Stimulated activated CD8-positive, alpha-beta memory T cell treated with anti-CD3 and anti-CD28 coated beads, Interleukin-15, amount 100 ng/mL, for 4 hours (primary cell): ENCODE measurements around the gene SCMH1.
"Not testable (repeated sequence)": the region's sequence is repeated elsewhere in the genome, so short reads cannot be mapped to it uniquely, and the experiment has no call there.

Experiments used
- DNase-seq, 2 donors: peaks; one replicate each; pipeline ENCODE4 v3.0.0-alpha.2; 2020; ENCODE audit warnings: low read depth in 2 of 2

SCMH1 gene

DNA sequence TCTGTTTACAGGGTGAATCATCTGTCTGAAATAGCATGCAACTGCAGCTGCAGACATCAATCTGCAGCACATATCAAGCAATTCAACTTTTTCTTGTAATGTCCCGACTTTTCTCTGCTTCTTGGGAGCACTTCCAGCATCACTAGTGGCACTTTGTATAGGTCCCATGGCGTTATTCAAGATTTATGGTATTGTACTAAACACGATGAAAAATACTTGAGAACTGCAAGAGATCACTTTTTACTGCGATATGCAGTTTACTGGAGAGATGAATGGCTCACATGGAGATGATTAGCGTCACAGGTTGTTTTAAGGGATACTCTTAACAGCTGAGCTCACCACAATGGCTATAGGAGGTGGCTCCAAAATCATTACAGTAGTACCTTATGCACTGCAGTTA, 7.2 kb upstream of the SCMH1 start:
- no peak for DNase-seq

GRCh38 chr1:41246568-41246967, 4.5 kb upstream of the SCMH1 start:
- no peak for DNase-seq

DNA sequence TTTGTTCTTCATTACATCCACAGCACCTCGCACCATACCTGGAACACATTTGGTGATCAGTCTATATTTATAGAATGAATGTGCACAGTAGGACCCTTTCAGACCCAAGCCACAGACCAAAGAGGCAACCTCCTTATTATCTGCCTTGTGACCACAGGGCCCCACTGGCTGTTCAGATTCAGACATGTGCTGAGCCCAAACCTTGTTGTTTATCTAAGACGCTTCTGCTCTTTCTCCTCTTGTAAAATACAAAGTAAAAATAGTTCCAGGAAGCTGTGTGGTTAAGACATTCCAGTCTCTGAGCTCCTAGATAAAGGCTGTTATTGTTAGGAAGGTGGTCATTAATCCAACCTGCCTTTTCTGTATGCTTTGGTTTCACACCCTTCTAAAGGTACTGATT, 3.6 kb upstream of the SCMH1 start:
- DNase-seq = no peak

DNA sequence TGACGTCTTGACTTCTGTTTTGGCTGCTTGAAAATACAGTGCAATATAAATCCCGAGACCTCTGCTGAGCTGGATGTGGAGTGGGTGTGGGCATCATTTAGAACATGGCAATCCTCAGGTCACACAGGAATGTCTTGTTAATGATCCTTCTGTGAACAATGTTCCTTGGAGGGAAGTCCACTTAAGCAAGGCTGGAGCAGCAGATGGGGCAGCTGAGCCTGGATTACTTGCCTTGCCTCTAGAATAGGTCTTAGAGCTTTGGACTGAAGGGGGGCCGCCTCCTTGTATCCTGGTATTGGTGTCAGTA, 926 bp upstream of the SCMH1 start:
- no peak for DNase-seq

DNA sequence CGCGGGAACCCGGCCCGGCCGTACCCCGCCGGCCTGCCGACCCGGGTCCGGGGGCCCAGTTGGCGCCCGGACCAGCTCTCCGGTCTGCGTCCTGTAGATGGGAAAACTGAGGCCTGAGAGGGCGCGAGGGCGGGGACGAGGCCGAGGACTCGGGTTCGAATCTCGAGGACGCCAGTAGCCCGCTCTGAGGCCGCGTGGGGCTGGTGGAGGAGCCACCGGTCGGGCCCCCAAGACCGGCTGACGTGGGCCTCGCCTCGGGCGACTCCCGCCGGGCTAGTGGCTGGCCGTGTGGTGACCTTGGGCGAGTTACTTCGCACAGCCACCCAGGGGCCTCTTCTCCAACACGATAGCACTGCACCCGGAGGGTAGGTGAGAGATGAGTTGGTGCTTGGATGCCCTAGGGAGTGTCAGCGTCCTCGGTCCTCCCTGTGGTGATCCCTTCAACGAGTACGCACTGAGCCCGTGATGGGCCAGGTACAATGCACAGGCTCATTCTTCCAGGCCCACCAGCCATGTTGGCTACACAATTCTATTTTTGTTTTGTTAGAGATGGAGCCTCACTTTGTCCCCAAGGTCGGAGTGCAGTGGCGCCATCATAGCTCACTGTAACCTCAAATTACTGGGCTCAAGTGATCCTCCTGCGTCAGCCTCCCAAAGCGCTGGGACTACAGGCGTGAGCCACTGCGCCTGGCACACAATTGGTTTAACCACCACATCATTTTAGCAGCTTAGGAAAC, 404 bp upstream of the SCMH1 start:
- no peak for DNase-seq

GRCh38 chr1:41241354-41241748, 755 bp downstream of the SCMH1 start:
- peak; percentile 14 to 15 for DNase-seq

- DNase-seq = no peak
These were observed 1.2 kb downstream of the SCMH1 start for GRCh38 chr1:41240781-41241353.

DNA sequence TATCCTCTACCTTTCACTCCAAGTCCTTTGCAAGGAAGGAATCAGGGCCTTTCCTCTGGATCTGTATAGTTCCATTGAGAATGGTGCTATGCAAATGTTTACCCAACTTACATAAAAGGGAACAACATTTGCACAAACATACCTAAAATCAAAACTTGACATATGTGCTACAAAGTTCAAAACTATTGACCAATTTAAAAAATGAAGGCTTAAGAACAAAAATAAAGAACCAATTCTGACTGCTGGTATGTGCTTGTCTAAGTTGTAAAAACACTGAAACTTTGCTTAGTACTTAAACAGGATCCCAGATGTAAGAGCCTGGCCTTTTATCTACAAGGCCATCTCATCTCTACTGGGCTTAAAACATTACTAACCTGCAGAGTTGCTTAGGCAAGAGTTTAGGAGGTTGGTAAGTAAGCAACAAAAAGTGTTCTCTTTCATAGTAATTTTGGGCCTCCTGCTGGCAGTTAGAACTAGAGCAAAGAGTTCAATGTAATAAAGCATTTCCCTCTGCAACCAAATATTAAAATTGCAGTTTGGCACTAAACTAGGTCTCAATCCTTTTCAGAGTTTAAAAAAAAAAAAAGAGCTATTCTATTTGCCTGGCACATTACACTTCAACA, 2.0 kb downstream of the SCMH1 start:
- no peak for DNase-seq

GRCh38 chr1:41238311-41238988, 3.7 kb downstream of the SCMH1 start:
- no peak for DNase-seq

GRCh38 chr1:41236781-41237180, 5.3 kb downstream of the SCMH1 start:
- DNase-seq = no peak

DNA sequence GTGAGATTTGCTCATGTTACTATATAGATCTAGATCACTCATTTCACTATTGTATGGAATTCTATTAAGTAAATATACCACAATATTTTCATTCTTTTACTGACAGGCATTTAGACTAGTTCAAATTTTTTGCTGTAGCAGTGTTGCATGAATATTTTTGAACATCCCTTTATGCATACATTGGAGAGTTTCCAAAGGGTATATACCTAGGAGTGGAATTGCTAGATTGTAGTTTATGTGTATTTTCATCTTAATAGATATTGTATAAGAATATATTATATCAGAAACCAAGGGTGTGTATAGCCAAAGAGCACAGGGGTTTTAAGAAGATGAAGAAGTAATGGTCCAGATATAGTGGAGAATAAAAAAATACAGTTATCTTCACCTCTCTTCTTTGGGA, 6.2 kb downstream of the SCMH1 start:
- no peak for DNase-seq

- no peak for DNase-seq
These were observed 8.4 kb downstream of the SCMH1 start for GRCh38 chr1:41233708-41234107.

DNA sequence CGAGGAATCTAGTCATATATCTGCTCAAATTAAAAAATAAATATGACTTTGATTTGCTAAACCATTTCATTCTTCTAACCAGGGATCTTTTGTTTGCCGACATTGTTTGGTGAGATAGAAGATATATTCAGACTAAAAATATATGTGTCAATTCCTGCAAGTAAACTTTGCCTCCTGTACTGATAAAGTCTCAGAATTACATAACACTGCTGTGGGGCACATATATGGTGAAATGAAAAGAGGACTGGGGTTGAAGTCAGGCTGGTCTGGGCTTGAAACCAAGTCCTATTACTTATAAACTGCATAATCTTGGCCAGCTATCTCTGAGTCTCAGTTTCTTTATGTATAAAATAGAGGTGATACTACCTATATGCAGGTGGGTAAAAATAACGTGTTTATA, 9.8 kb downstream of the SCMH1 start:
- DNase-seq = no peak

GRCh38 chr1:41230656-41231055, 11.4 kb downstream of the SCMH1 start:
- DNase-seq = no peak

GRCh38 chr1:41229219-41229618, 12.9 kb downstream of the SCMH1 start:
- DNase-seq = not testable (repeated sequence)

- no peak for DNase-seq
These were observed 15.2 kb downstream of the SCMH1 start for GRCh38 chr1:41226815-41227434.

- DNase-seq = no peak
These were observed 16.6 kb downstream of the SCMH1 start for GRCh38 chr1:41225495-41225894.

- DNase-seq = no peak
These were observed 19.6 kb downstream of the SCMH1 start for GRCh38 chr1:41222496-41222895.

DNA sequence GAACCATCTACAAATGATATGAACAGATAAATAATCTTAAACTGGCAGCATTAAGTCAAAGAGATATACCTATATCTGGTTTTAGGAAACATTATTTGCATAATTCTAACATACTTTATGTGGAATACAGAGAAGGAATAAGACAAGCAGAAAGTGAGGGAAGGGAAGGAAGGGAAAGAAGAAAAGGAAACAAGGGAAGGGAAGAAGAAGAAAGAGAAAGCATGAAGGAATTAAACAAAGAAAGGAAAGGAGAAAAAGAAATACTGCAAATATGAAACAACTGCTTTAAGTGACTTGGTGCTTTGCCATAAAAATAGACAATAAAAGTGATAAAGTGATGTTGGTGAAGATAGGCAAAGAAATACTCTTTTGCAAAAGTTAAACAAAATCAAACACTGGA, 20.1 kb downstream of the SCMH1 start:
- no peak for DNase-seq

DNA sequence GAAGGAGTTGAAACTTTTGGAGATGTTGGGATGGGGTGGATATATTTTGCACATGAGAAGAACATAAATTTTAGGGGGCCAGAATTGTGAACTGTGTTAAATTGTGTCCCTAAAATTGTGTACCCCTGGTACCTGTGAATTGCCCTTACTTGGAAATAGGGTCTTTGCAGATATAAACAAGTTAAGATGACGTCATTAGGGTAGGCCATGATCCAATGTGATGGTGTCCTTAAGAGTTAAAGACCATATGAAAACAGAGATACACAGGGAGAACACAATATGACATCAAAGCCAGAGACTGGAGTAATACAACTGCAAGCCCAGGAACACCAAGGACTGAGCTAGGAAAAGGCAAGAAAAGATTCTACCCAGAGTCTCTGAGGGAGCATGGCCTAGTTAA, 24.0 kb downstream of the SCMH1 start:
- DNase-seq = no peak

GRCh38 chr1:41217441-41217840, 24.7 kb downstream of the SCMH1 start:
- DNase-seq = no peak

DNA sequence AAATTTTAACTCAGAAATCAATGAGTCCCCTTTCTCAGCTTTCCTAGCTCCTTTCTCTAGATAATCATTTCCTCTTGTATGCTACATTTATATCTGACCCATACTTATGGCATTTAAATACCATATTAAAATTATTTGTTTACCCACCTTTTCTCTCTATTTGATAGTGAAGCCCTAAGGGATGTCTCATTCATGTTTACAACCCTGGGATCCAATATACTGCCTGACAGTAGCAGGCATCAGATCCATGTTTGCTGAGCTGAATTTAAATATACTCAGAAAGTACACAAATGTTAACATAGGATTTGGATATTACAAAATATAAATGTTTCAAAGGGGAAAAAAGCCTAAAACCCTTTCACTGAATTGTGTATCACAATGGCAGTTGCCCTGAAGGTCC, 26.5 kb downstream of the SCMH1 start:
- no peak for DNase-seq

DNA sequence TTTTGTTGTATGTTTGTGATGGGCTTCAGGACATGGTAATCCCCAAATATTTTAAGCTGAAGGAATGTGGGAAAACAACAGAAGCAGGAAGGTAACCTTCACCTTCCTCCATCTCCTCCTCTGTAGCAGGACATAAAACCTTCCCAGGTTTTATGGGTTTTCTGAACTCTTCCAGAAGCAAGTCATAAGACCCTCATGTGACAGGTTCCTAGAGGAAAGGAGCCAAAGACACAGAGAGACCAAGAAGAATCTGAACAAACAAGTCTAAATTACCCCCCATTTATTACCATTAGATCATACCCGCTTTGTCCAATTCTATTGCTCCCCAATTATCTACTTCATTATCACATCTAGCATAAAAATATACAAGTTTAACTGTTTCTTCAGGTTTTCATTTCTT, 28.8 kb downstream of the SCMH1 start:
- DNase-seq = no peak
